Loucy (cell line): Measurements from ENCODE around the gene ZFAND3.

Experiments used
- CTCF ChIP-seq: fragments of 200-600 bp; sonication (generic); conservative IDR thresholded peaks from 2 replicates; pipeline ENCODE4 v1.5.1; 2014; ENCODE audit warnings: mild to moderate bottlenecking, antibody characterized with exemption, low read length
- EZH2phosphoT487 ChIP-seq: fragments of 200-600 bp; IDR thresholded peaks from 2 replicates; pipeline ENCODE4 v1.6.1; 2018; ENCODE audit warnings: antibody characterized with exemption, mild to moderate bottlenecking, moderate library complexity, borderline replicate concordance

GRCh38 chr6:37776566-37776965 lies 43.0 kb upstream of the ZFAND3 start:
- no peak for TF ChIP-seq CTCF
- TF ChIP-seq EZH2phosphoT487: no peak
